ENCODE data around the gene DCX. TPM values are rescaled to one million over a fixed set of nuclear protein-coding genes. Genes with fewer than 3 reads are reported as not detected.

DCX gene
- polyA plus RNA-seq, 1 donor (not counting 4 experiments of a cell fraction or from before 2014, with no cell fraction given): not detected

- dilution Hi-C loops (cut with MboI; ENCODE audit: extremely low pct_ligation_motif_present, low sequenced_read_pairs): no loop called here
Measured at GRCh38 chrX:111340054-111340453, 71.9 kb downstream of the DCX start.

DNA sequence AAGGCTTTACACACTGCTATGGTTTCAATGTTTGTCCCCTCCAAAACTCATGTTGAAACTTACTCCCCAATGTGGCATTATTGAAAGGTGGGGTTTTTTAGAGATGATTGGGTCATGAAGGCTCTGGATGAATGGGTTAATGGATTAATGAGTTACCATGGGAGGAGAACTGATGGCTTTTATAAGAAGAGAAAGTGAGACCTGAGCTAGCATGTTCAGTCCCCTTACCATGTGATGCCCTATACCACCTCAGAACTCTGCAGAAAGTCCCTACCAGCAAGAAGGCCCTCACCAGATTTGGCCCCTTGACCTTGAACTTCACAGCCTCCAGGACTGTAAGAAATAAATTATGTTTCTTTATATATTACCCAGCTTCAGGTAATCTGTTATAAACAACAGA lies 72.8 kb downstream of the DCX start:
- FAIRE-seq: no peak
- dilution Hi-C loops (cut with MboI; ENCODE audit: extremely low pct_ligation_motif_present, low sequenced_read_pairs): no loop called here
- H3K36me3 ChIP-seq (ENCODE audit: control insufficient read depth in 2 of 2, extremely low read depth in 1 of 2, insufficient read depth in 2 of 2, low read length in 2 of 2): no peaks in the 10 kb centered on the region

More at GRCh38 chrX:111340054-111340453, 71.9 kb downstream of the DCX start:
- H3K9ac ChIP-seq (ENCODE audit: control insufficient read depth, extremely low read depth, insufficient read depth, low read length): no peak overlapping the region
- H3K27ac ChIP-seq (ENCODE audit: control insufficient read depth, insufficient read depth, low read length): no peak overlapping the region
- H3K9me3 ChIP-seq (ENCODE audit: control insufficient read depth, low read depth, low read length): no peaks in the 10 kb centered on the region
- no peak overlapping the region for H3K4me3 ChIP-seq (ENCODE audit: control insufficient read depth in 2 of 3, extremely low read depth in 1 of 3, insufficient read depth in 2 of 3, low read depth in 1 of 3, low read length in 3 of 3)
- no peak overlapping the region for H2AFZ ChIP-seq (ENCODE audit: control insufficient read depth, low read length)
- no peaks in the 10 kb centered on the region for H3K36me3 ChIP-seq (ENCODE audit: control insufficient read depth in 2 of 2, extremely low read depth in 1 of 2, insufficient read depth in 2 of 2, low read length in 2 of 2)
- no peak overlapping the region for H3K4me2 ChIP-seq (ENCODE audit: control insufficient read depth, extremely low read depth, insufficient read depth, low read depth, low read length)
- DNase-seq (ENCODE audit: low read depth, low spot score) (no peak), FAIRE-seq (no peak)
- H3K4me1 ChIP-seq (ENCODE audit: control insufficient read depth, extremely low read depth, insufficient read depth, low read length): no peaks in the 10 kb centered on the region
- no peaks in the 10 kb centered on the region for H3K27me3 ChIP-seq (ENCODE audit: control insufficient read depth, extremely low read depth, insufficient read depth, low read length)
- no peaks in the 10 kb centered on the region for H3K9me1 ChIP-seq (ENCODE audit: control insufficient read depth, extremely low read depth, insufficient read depth, low read length)
- H3K79me2 ChIP-seq (ENCODE audit: control insufficient read depth, insufficient read depth, low read length): no peaks in the 10 kb centered on the region
- H4K20me1 ChIP-seq (ENCODE audit: control insufficient read depth, extremely low read depth, insufficient read depth, low read length): no peaks in the 10 kb centered on the region
- TF ChIP-seq EZH2 (IDR thresholded peaks at IDR 0.05; ENCODE audit: low read length): no peak
- TF ChIP-seq, protein P1, sequence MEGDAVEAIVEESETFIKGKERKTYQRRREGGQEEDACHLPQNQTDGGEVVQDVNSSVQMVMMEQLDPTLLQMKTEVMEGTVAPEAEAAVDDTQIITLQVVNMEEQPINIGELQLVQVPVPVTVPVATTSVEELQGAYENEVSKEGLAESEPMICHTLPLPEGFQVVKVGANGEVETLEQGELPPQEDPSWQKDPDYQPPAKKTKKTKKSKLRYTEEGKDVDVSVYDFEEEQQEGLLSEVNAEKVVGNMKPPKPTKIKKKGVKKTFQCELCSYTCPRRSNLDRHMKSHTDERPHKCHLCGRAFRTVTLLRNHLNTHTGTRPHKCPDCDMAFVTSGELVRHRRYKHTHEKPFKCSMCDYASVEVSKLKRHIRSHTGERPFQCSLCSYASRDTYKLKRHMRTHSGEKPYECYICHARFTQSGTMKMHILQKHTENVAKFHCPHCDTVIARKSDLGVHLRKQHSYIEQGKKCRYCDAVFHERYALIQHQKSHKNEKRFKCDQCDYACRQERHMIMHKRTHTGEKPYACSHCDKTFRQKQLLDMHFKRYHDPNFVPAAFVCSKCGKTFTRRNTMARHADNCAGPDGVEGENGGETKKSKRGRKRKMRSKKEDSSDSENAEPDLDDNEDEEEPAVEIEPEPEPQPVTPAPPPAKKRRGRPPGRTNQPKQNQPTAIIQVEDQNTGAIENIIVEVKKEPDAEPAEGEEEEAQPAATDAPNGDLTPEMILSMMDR (optimal IDR thresholded peaks at IDR 0.05 in 1 of 3, IDR thresholded peaks at IDR 0.05 in 1 of 3, conservative IDR thresholded peaks at IDR 0.05 in 1 of 3; ENCODE audit: extremely low read depth in 1 of 3, insufficient read depth in 2 of 3, low read length in 3 of 3): no peak

More for the DNA sequence above, 72.8 kb downstream of the DCX start:
- Histone ChIP-seq H3K9me1 (ENCODE audit: control insufficient read depth, extremely low read depth, insufficient read depth, low read length) (no peaks in the 10 kb centered on the region), H2AFZ (ENCODE audit: control insufficient read depth, low read length) (no peak overlapping the region), H3K4me2 (ENCODE audit: control insufficient read depth, extremely low read depth, insufficient read depth, low read depth, low read length) (no peak overlapping the region), H3K79me2 (ENCODE audit: control insufficient read depth, insufficient read depth, low read length) (no peaks in the 10 kb centered on the region), H4K20me1 (ENCODE audit: control insufficient read depth, extremely low read depth, insufficient read depth, low read length) (no peaks in the 10 kb centered on the region), H3K9ac (ENCODE audit: control insufficient read depth, extremely low read depth, insufficient read depth, low read length) (no peak overlapping the region), H3K4me3 (ENCODE audit: control insufficient read depth in 2 of 3, extremely low read depth in 1 of 3, insufficient read depth in 2 of 3, low read depth in 1 of 3, low read length in 3 of 3) (no peak overlapping the region), H3K9me3 (ENCODE audit: control insufficient read depth, low read depth, low read length) (no peaks in the 10 kb centered on the region), H3K27ac (ENCODE audit: control insufficient read depth, insufficient read depth, low read length) (no peak overlapping the region), H3K4me1 (ENCODE audit: control insufficient read depth, extremely low read depth, insufficient read depth, low read length) (no peaks in the 10 kb centered on the region), H3K27me3 (ENCODE audit: control insufficient read depth, extremely low read depth, insufficient read depth, low read length) (no peaks in the 10 kb centered on the region)
- no peak for DNase-seq (ENCODE audit: low read depth, low spot score)
- no peak for TF ChIP-seq EZH2 (IDR thresholded peaks at IDR 0.05; ENCODE audit: low read length)
- TF ChIP-seq, protein P1 (optimal IDR thresholded peaks at IDR 0.05 in 1 of 3, IDR thresholded peaks at IDR 0.05 in 1 of 3, conservative IDR thresholded peaks at IDR 0.05 in 1 of 3; ENCODE audit: extremely low read depth in 1 of 3, insufficient read depth in 2 of 3, low read length in 3 of 3): no peak
